ENCODE measurements around the gene COP1.
"Not testable (repeated sequence)": the region's sequence is repeated elsewhere in the genome, so short reads cannot be mapped to it uniquely, and the experiment has no call there.

DNA sequence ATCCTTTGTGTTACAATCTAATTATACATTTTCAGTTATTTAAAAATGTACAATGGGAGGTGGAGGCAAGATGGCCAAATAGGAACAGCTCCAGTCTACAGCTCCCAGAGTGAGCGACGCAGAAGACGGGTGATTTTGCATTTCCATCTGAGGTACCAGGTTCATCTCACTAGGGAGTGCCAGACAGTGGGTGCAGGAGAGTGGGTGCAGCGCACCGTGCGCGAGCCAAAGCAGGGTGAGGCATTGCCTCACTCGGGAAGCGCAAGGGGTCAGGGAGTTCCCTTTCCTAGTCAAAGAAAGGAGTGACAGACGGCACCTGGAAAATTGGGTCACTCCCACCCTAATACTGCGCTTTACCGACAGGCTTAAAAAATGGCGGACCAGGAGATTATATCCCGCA, 214.9 kb downstream of the COP1 start:
- not testable (repeated sequence) for TF ChIP-seq CTCF, POLR2A (IDR thresholded peaks at IDR 0.05)

Measured in esophagus squamous epithelium (tissue), 4 donors.